ENCODE measurements around the gene GNAT2. TPM values are rescaled to one million over a fixed set of nuclear protein-coding genes. Genes with fewer than 3 reads are reported as not detected.
"Not testable (repeated sequence)": the region's sequence is repeated elsewhere in the genome, so short reads cannot be mapped to it uniquely, and the experiment has no call there.

GNAT2 gene
- total RNA-seq, 1 donor from 2014 or later: not detected

- Mint-ChIP-seq H3K36me3 (ENCODE audit: low read depth) (peaks cover 19% of the 10 kb centered on the region), H3K9me3 (no peaks in the 10 kb centered on the region), H3K27ac (no peak overlapping the region), H3K27me3 (no peaks in the 10 kb centered on the region), H3K4me3 (no peak overlapping the region), H3K4me1 (peaks cover 9% of the 10 kb centered on the region)
- DNase-seq (no peak), ATAC-seq (ENCODE audit: low read depth) (no peak)
- ChIA-PET POLR2A (no interaction called here), CTCF (no interaction called here)
- no peak for TF ChIP-seq CTCF (IDR thresholded peaks at IDR 0.05)
- intact Hi-C loops (cut with micrococcal nuclease): no loop called here
Observed at GRCh38 chr1:109661391-109661790, 42.0 kb upstream of the GNAT2 start.

GRCh38 chr1:109660691-109661026 lies 41.2 kb upstream of the GNAT2 start:
- H3K4me3 Mint-ChIP-seq; intact Hi-C loops (cut with micrococcal nuclease); DNase-seq; POLR2A ChIA-PET; H3K27me3 Mint-ChIP-seq; H3K9me3 Mint-ChIP-seq; H3K27ac Mint-ChIP-seq; ATAC-seq (ENCODE audit: low read depth): not testable (repeated sequence)
- Mint-ChIP-seq H3K4me1 (peaks cover 15% of the 10 kb centered on the region), H3K36me3 (ENCODE audit: low read depth) (peaks cover 20% of the 10 kb centered on the region)
- CTCF ChIA-PET: interaction anchor here (0.6 kb wide), 1 partner anchor 371 kb away, joined by 5 read pairs; no protein-coding TSS in a partner anchor

GRCh38 chr1:109659997-109660690 lies 40.7 kb upstream of the GNAT2 start:
- H3K4me3 Mint-ChIP-seq: no peak overlapping the region
- ATAC-seq (ENCODE audit: low read depth): no peak
- POLR2A ChIA-PET: no interaction called here
- H3K9me3 Mint-ChIP-seq: no peaks in the 10 kb centered on the region
- no peak overlapping the region for H3K27ac Mint-ChIP-seq
- peaks cover 20% of the 10 kb centered on the region for H3K4me1 Mint-ChIP-seq
- no peak for TF ChIP-seq CTCF (IDR thresholded peaks at IDR 0.05)
- H3K27me3 Mint-ChIP-seq: no peaks in the 10 kb centered on the region
- CTCF ChIA-PET: interaction anchor here (0.6 kb wide), 1 partner anchor 372 kb away, joined by 5 read pairs; no protein-coding TSS in a partner anchor
- peaks cover 21% of the 10 kb centered on the region for H3K36me3 Mint-ChIP-seq (ENCODE audit: low read depth)
- intact Hi-C loops (cut with micrococcal nuclease): loop anchor here (5.0 kb wide), 3 partner anchors 82 to 168 kb away; partner anchors contain the start of genes CYB561D1 and GSTM3
- DNase-seq: no peak

- Mint-ChIP-seq H3K27ac (no peak overlapping the region), H3K4me1 (peaks cover 24% of the 10 kb centered on the region), H3K9me3 (no peaks in the 10 kb centered on the region), H3K4me3 (no peak overlapping the region), H3K27me3 (no peaks in the 10 kb centered on the region), H3K36me3 (ENCODE audit: low read depth) (peaks cover 21% of the 10 kb centered on the region)
- CTCF ChIA-PET: no interaction called here
- DNase-seq (no peak), ATAC-seq (ENCODE audit: low read depth) (no peak)
- TF ChIP-seq CTCF (IDR thresholded peaks at IDR 0.05): no peak
- intact Hi-C loops (cut with micrococcal nuclease): loop anchor here (5.0 kb wide), 3 partner anchors 83 to 167 kb away; partner anchors contain the start of genes CYB561D1 and GSTM3
- POLR2A ChIA-PET: no interaction called here
Observed at GRCh38 chr1:109659145-109659544, 39.7 kb upstream of the GNAT2 start.

- DNase-seq (no peak), ATAC-seq (ENCODE audit: low read depth) (no peak)
- H3K4me3 Mint-ChIP-seq: no peak overlapping the region
- no peak for TF ChIP-seq CTCF (IDR thresholded peaks at IDR 0.05)
- no peaks in the 10 kb centered on the region for H3K27me3 Mint-ChIP-seq
- H3K27ac Mint-ChIP-seq: no peak overlapping the region
- intact Hi-C loops (cut with micrococcal nuclease): loop anchor here (5.0 kb wide), 3 partner anchors 84 to 166 kb away; partner anchors contain the start of genes CYB561D1 and GSTM3
- ChIA-PET POLR2A (no interaction called here), CTCF (interaction anchor here (1.2 kb wide), 1 partner anchor 18 kb away, joined by 5 read pairs; no protein-coding TSS in a partner anchor)
- peaks cover 24% of the 10 kb centered on the region for H3K4me1 Mint-ChIP-seq
- H3K36me3 Mint-ChIP-seq (ENCODE audit: low read depth): peaks cover 21% of the 10 kb centered on the region
- H3K9me3 Mint-ChIP-seq: no peaks in the 10 kb centered on the region
Observed at GRCh38 chr1:109658533-109659042, 39.2 kb upstream of the GNAT2 start.

Data from activated B cell treated with CpG ODN at 0.5 μM for 24 hours (primary cell).